Uterus (tissue), 2 donors: ENCODE results near the gene TMEM131L.

Experiments used
- CTCF ChIP-seq, 4 experiments: fragments of 200-600 bp in 2 of 4; fragments of 450-650 bp in 2 of 4; sonication (generic) in 2 of 4; IDR thresholded peaks; one replicate each; pipeline ENCODE4 v1.5.1; 2016 to 2019; ENCODE audit warnings: antibody characterized with exemption in 4 of 4, mild to moderate bottlenecking in 2 of 4, moderate library complexity in 1 of 4
- POLR2A ChIP-seq, 2 donors: fragments of 450-650 bp; IDR thresholded peaks; one replicate each; pipeline ENCODE4 v1.6.1; 2016; ENCODE audit warnings: antibody characterized with exemption in 2 of 2, mild to moderate bottlenecking in 1 of 2, moderate library complexity in 1 of 2

- TF ChIP-seq CTCF (IDR thresholded peaks at IDR 0.05) = no peak
- no peak for TF ChIP-seq POLR2A (IDR thresholded peaks at IDR 0.05)
Observed at GRCh38 chr4:153655002-153655541, 188.9 kb downstream of the TMEM131L start.
